Adrenal gland (tissue), 12 donors: Measurements from ENCODE around the gene NCKAP5L. TPM values are rescaled to one million over a fixed set of nuclear protein-coding genes. Genes with fewer than 3 reads are reported as not detected.

Experiments
- DNase-seq, 7 donors: peaks; one replicate each; pipeline ENCODE4 v3.0.0-alpha.2; 2019 to 2020
- H3K27ac ChIP-seq, 5 donors: fragments of 200-600 bp; sonication (generic) in 4 of 5; 1 replicate in 3 of 5; 2 replicates in 2 of 5; pipeline versions ENCODE4 v1.5.1 to v1.8.0; 2016 to 2020; ENCODE audit warnings: mild to moderate bottlenecking in 1 of 5
- H3K27me3 ChIP-seq: fragments of 200-600 bp; 2 replicates; pipeline ENCODE4 v1.8.0; 2021
- H3K36me3 ChIP-seq, 2 donors: fragments of 200-600 bp; replicated peaks in 1 of 2; 1 replicate in 1 of 2; 2 replicates in 1 of 2; pipeline versions ENCODE4 v1.5.1 to v1.8.0; 2018 to 2022
- H3K4me1 ChIP-seq, 2 donors: fragments of 200-600 bp; replicated peaks in 1 of 2; 1 replicate in 1 of 2; 2 replicates in 1 of 2; pipeline versions ENCODE4 v1.5.1 to v1.8.0; 2018 to 2021
- H3K4me3 ChIP-seq, 4 donors: fragments of 200-600 bp; sonication (generic) in 3 of 4; one replicate each; pipeline ENCODE4 v1.5.1; 2016 to 2018
- H3K9me3 ChIP-seq, 3 donors: fragments of 200-600 bp; sonication (generic) in 1 of 3; replicated peaks in 1 of 3; 1 replicate in 2 of 3; 2 replicates in 1 of 3; pipeline versions ENCODE4 v1.5.1 to v1.8.0; 2016 to 2021
- CTCF ChIP-seq, 6 experiments: fragments of 450-650 bp in 4 of 6; fragments of 200-600 bp in 2 of 6; sonication (generic) in 1 of 6; IDR thresholded peaks; 1 replicate in 5 of 6; 2 replicates in 1 of 6; pipeline versions ENCODE4 v1.5.1 to v1.8.0; 2016 to 2021; ENCODE audit warnings: antibody characterized with exemption in 6 of 6, mild to moderate bottlenecking in 2 of 6, moderate library complexity in 1 of 6
- POLR2A ChIP-seq, 2 donors: fragments of 450-650 bp; IDR thresholded peaks; one replicate each; pipeline ENCODE4 v1.6.1; 2017; ENCODE audit warnings: antibody characterized with exemption in 2 of 2, mild to moderate bottlenecking in 2 of 2, moderate library complexity in 1 of 2
- WGBS, 4 donors: extraction: QIAGEN DNeasy Blood & Tissue Kit in 2 of 4; methylation state at CpG; one replicate each; pipeline versions ENCODE4 v1.1.5 to v1.1.7; 2013 to 2017; 5-methylcytosine and 5-hydroxymethylcytosine counted together
- intact Hi-C, 2 donors: fragments of 100-400 bp; cut with DNase I; formaldehyde crosslinking; loops; one replicate each; pipeline versions ENCODE4 v1.14.1 to v1.15.0; 2022 to 2023
- polyA plus RNA-seq, 3 donors: library from polyadenylated mRNA; stranded (reverse); fragments of 200-250 nt in 2 of 3; fragments of 350-450 nt in 1 of 3; fragmentation: Illumina TruSeq in 1 of 3; extraction: RNeasy Lipid Tissue Mini Kit (QIAGEN cat#74804) in 1 of 3; gene quantifications; one replicate each; pipeline ENCODE4 v1.2.3, GENCODE V29; 2013 to 2014
- total RNA-seq, 9 donors: library from RNA; depleted of rRNA in 4 of 9; stranded (reverse); fragments of >200 nt in 4 of 9; fragments of 120-200 nt in 1 of 9; fragmentation: NEBNext Ultra II Directional in 1 of 9; extraction: Animal tissue kit (Norgen Biotek cat#: 25700) in 1 of 9; gene quantifications; one replicate each; pipeline versions ENCODE4 v1.1.0 to v1.2.4, GENCODE V29; 2013 to 2023
- donor health status: healthy with polysubstance abuse.
- donor health status: Bipolar disorder and iron deficiency.
- donor health status: DM: yes; HTN: yes; CAD: no.
- donor health status: DM: no; HTN: no; CAD: no.
- donor health status: DM: no; HTN: no; CAD: no.
- donor health status: DM: yes; HTN: yes; CAD: no.

NCKAP5L gene
- total and polyA plus RNA-seq, 12 donors: 5.5 to 143 (median 38.4) TPM

DNA sequence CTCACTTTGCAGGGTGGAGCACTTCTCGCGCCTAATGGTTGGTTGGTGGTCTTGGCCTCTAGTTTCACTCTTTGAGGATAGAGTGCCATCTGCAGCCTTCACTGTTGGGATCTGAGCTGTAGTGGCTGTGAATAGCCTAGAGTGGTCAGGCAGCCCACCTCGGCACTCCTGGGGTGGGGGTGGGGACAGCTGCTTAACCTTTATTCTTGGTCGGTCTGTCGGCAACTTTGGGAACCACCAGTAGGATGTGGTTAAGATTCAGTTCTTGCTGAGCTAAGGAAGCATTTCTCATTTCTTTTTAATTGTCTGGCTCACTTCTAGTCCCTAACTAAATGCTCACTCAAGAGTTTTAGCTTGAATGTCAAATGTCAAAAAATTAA lies 65.8 kb downstream of the NCKAP5L start:
- Histone ChIP-seq H3K27me3 (no peaks in the 10 kb centered on the region), H3K4me3 (no peak overlapping the region), H3K4me1 (peaks cover 0 to 6% of the 10 kb centered on the region in 2 donors), H3K9me3 (no peaks in the 10 kb centered on the region), H3K36me3 (peaks cover 0 to 72% of the 10 kb centered on the region in 2 donors), H3K27ac (no peak overlapping the region)
- intact Hi-C loops: no loop called here
- DNase-seq: peak in 1 of 7 donors; percentile 49
- 75 to 83% (median 80%) methylated on average over 5 of the region's 5 CpGs for WGBS, 4 donors
- TF ChIP-seq POLR2A (IDR thresholded peaks at IDR 0.05) (no peak), CTCF (IDR thresholded peaks at IDR 0.05) (no peak)

- intact Hi-C loops: no loop called here
- H3K4me3 ChIP-seq: no peak overlapping the region
- no peak overlapping the region for H3K27ac ChIP-seq
- H3K36me3 ChIP-seq: peaks cover 0 to 77% of the 10 kb centered on the region in 2 donors
- DNase-seq: no peak
- no peak for TF ChIP-seq CTCF (IDR thresholded peaks at IDR 0.05)
- TF ChIP-seq POLR2A (IDR thresholded peaks at IDR 0.05): no peak
- H3K4me1 ChIP-seq: peaks cover 0 to 6% of the 10 kb centered on the region in 2 donors
- WGBS, 4 donors: 81 to 85% (median 83%) methylated on average over 4 of the region's 4 CpGs
- no peaks in the 10 kb centered on the region for H3K9me3 ChIP-seq
- H3K27me3 ChIP-seq: no peaks in the 10 kb centered on the region
Observed at GRCh38 chr12:49761677-49762467, 66.3 kb downstream of the NCKAP5L start.

DNA sequence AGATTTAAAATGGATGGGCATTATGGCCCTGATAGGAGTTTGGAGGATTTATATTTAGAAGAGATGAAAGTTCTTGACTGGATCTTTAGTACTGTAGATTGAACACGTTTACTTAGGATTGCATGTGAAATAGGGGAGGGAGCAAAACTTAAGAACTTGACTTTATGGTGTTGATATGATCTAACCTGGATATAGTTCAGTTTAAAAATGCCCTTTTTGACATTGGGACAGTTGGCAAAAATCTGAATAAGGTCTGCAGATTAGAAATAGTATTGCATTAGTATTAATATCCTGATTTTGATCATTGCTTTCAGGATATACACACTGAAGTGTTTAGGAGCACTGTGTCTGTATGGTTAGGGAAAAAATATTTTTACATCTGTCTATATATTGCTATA lies 77.2 kb downstream of the NCKAP5L start:
- Histone ChIP-seq H3K4me3 (no peak overlapping the region), H3K4me1 (peaks cover 41 to 81% of the 10 kb centered on the region in 2 donors), H3K27me3 (no peaks in the 10 kb centered on the region), H3K27ac (peak overlapping the region in 2 of 5 donors; percentile 6 to 63), H3K36me3 (peaks cover 0 to 36% of the 10 kb centered on the region in 2 donors), H3K9me3 (no peaks in the 10 kb centered on the region)
- 15 to 32% (median 27%) methylated on average over 1 of the region's 1 CpG for WGBS, 4 donors
- DNase-seq: no peak
- TF ChIP-seq POLR2A (IDR thresholded peaks at IDR 0.05) (no peak), CTCF (IDR thresholded peaks at IDR 0.05) (no peak)
- intact Hi-C loops: no loop called here

DNA sequence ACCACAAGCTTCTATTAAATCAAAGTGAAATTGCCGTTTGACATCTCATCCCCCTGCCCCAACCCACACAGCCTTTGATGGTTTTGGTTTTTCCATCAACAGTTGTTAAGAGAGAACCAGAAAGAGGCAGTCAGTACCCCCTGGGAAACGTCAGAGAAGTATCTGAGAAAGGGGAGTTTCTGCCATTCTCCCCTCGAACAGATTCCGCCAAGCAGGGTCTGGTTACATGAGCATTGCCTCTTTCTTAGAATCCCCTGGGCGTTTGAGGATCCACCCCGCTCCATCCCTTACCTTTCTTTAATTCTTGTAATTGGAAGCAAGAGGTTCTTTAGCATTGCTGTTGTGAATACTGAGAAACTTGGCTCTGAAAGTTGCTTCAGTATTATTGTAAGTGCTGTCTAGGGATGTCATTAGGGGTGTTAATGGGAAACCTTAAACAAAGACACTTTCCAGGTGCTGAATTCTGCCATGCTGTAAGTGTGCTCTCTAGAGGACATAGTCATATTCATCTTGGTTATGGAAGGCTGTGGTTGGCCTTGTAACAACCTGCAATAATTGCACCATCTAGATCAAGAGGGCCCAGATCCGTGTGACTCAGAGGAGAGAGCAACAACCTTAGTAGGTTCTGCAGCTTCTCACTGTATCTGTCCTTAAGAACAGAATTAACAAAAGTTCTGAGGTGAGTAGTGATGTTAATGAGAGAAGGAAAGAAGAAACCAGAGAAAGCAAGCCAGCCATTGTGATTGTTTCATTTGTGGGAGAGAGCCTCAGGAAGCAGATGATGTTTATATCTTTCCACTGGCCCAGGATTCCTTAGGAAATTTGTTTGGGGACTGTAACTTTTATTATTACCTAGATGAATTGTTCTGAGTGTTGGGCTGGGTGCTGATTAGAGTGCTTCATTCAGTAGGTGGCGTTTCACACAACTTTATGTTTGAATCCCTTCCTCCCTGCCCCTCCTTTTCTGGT lies 77.9 kb downstream of the NCKAP5L start:
- H3K9me3 ChIP-seq: no peaks in the 10 kb centered on the region
- 64 to 72% (median 67%) methylated on average over 8 of the region's 8 CpGs for WGBS, 4 donors
- peaks cover 41 to 86% of the 10 kb centered on the region in 2 donors for H3K4me1 ChIP-seq
- peak overlapping the region in 2 of 5 donors; percentile 6 to 63 for H3K27ac ChIP-seq
- H3K27me3 ChIP-seq: no peaks in the 10 kb centered on the region
- peak in 6 of 7 donors; percentile 24 to 71 (median 46) for DNase-seq
- intact Hi-C loops: no loop called here
- peaks cover 0 to 29% of the 10 kb centered on the region in 2 donors for H3K36me3 ChIP-seq
- H3K4me3 ChIP-seq: no peak overlapping the region
- TF ChIP-seq CTCF (IDR thresholded peaks at IDR 0.05): no peak
- TF ChIP-seq POLR2A (IDR thresholded peaks at IDR 0.05): no peak
